K562 (cell line): ENCODE results near the gene AP3B1. TPM values are rescaled to one million over a fixed set of nuclear protein-coding genes. Genes with fewer than 3 reads are reported as not detected.
A peak's percentile ranks its signal among the peaks of the same experiment; 100 is the strongest.

ENCODE experiments used
- ATAC-seq: fragments of 200-7000 bp; cut with Tn5 transposase; 3 replicates; pipeline ENCODE4 v1.9.1; 2020; ENCODE audit warnings: moderate library complexity
- BruUV-seq: library from RNA; stranded (reverse); fragments of 400-500 nt; replicated peaks from 2 replicates; lab custom pipeline; 2021; lab: Mats Ljungman, UMichigan
- CTCF ChIA-PET: fragments of 300-600 bp; formaldehyde crosslinking; extraction: SDS; loops from one replicate; lab custom pipeline; 2021; ENCODE audit warnings: low intra/inter-chr PET ratio; lab: Yijun Ruan, JAX
- POLR2A ChIA-PET: fragments of 300-600, 350-650 bp; sonication (Branson Sonifier 250); formaldehyde crosslinking; extraction: SDS; loops from one replicate; lab custom pipeline; 2021; ENCODE audit warnings: antibody characterized with exemption, inconsistent platforms; lab: Yijun Ruan, JAX
- DNase-seq, 4 experiments: peaks; one replicate each; pipeline versions ENCODE4 v3.0.0 to v3.0.0-alpha.2; 2011 to 2018; ENCODE audit warnings: low spot score in 3 of 4, mixed read lengths in 3 of 4; ENCODE audit errors: extremely low read depth in 1 of 4
- FAIRE-seq: peaks from 2 replicates; lab custom pipeline; 2011; peaks lifted over from hg19 to GRCh38; lab: Jason Lieb, UNC
- H2AFZ ChIP-seq: 2 replicates; pipeline ENCODE4 v1.6.0; 2011; ENCODE audit warnings: low read depth, low read length, control low read depth, inconsistent platforms
- H3K27ac ChIP-seq: fragments of 200-600 bp; 3 replicates; pipeline ENCODE4 v1.8.0; 2011; ENCODE audit warnings: low read depth, mild to moderate bottlenecking, control low read depth, inconsistent platforms, low read length, moderate library complexity, mixed read lengths; ENCODE audit errors: extremely low read depth
- H3K27me3 ChIP-seq, 2 experiments: fragments of 300-600 bp in 1 of 2; 2 replicates in 1 of 2; 3 replicates in 1 of 2; pipeline versions ENCODE4 v1.6.0 to v1.8.0; 2011; ENCODE audit warnings: inconsistent platforms in 2 of 2, low read length in 2 of 2, mild to moderate bottlenecking in 1 of 2, mixed read lengths in 1 of 2, moderate library complexity in 1 of 2; ENCODE audit not compliant: control insufficient read depth in 2 of 2, insufficient read depth in 2 of 2
- H3K36me3 ChIP-seq: fragments of 300-600 bp; 3 replicates; pipeline ENCODE4 v1.8.0; 2011; ENCODE audit warnings: mild to moderate bottlenecking, low read length, inconsistent platforms; ENCODE audit not compliant: control insufficient read depth, insufficient read depth
- H3K4me1 ChIP-seq, 2 experiments: fragments of 200-600 bp in 1 of 2; replicated peaks in 1 of 2; 2 replicates in 1 of 2; 3 replicates in 1 of 2; pipeline versions ENCODE4 v1.5.1 to v1.8.0; 2011; ENCODE audit warnings: inconsistent platforms in 2 of 2, low read length in 2 of 2, mild to moderate bottlenecking in 1 of 2, mixed read lengths in 1 of 2, moderate library complexity in 1 of 2; ENCODE audit not compliant: control insufficient read depth in 2 of 2, insufficient read depth in 2 of 2
- H3K4me2 ChIP-seq: 2 replicates; pipeline ENCODE4 v1.6.1; 2011; ENCODE audit warnings: low read length, control low read depth, inconsistent platforms, mixed read lengths; ENCODE audit not compliant: insufficient read depth
- H3K4me3 ChIP-seq: fragments of 200-600 bp; sonication (generic), shearing (Covaris generic); 2 replicates; pipeline ENCODE4 v1.5.1; 2016; ENCODE audit warnings: control low read depth, inconsistent platforms
- H3K79me2 ChIP-seq: fragments of 200-600 bp; 3 replicates; pipeline ENCODE4 v1.8.0; 2011; ENCODE audit warnings: low read length, inconsistent platforms; ENCODE audit not compliant: control insufficient read depth, insufficient read depth
- H3K9ac ChIP-seq, 2 experiments: 2 replicates each; pipeline versions ENCODE4 v1.6.0 to v1.6.1; 2011; ENCODE audit warnings: low read depth in 2 of 2, low read length in 2 of 2, control low read depth in 1 of 2, inconsistent platforms in 1 of 2, mild to moderate bottlenecking in 1 of 2, mixed read lengths in 1 of 2; ENCODE audit not compliant: insufficient read depth in 1 of 2
- H3K9me1 ChIP-seq: one replicate; pipeline ENCODE4 v1.6.0; 2011; ENCODE audit warnings: inconsistent platforms, mild to moderate bottlenecking, low read length, moderate library complexity; ENCODE audit not compliant: control insufficient read depth, insufficient read depth
- H3K9me3 ChIP-seq: replicated peaks from 2 replicates; pipeline ENCODE4 v1.5.1; 2011; ENCODE audit warnings: low read depth, low read length, inconsistent platforms; ENCODE audit not compliant: control insufficient read depth, insufficient read depth
- H4K20me1 ChIP-seq: replicated peaks from 2 replicates; pipeline ENCODE4 v1.6.1; 2011; ENCODE audit warnings: low read length, inconsistent platforms, mixed read lengths; ENCODE audit not compliant: control insufficient read depth, insufficient read depth
- BACH1 ChIP-seq: fragments of 200-800 bp; sonication (Bioruptor generic); IDR thresholded peaks from 2 replicates; pipeline ENCODE4 v1.6.1; 2016; ENCODE audit warnings: missing genetic modification characterization, missing compliant biosample characterization
- DACH1 ChIP-seq: fragments of 450-650 bp; IDR thresholded peaks from 2 replicates; pipeline ENCODE4 v1.6.1; 2018; ENCODE audit not compliant: partially characterized antibody
- HDAC1 ChIP-seq, 2 experiments: fragments of 450-650 bp; IDR thresholded peaks; 2 replicates each; pipeline ENCODE4 v1.6.1; 2016 to 2017; ENCODE audit warnings: inconsistent platforms in 1 of 2, mild to moderate bottlenecking in 1 of 2, moderate library complexity in 1 of 2
- NR1H2 ChIP-seq: sonication (generic); formaldehyde crosslinking; IDR thresholded peaks from 2 replicates; pipeline ENCODE4 v1.4.0; 2020; ENCODE audit warnings: mild to moderate bottlenecking, missing genetic modification reagents
- TEAD1 ChIP-seq, 2 experiments: fragments of 450-650 bp in 1 of 2; sonication (generic) in 1 of 2; formaldehyde crosslinking; IDR thresholded peaks; 2 replicates each; pipeline versions ENCODE4 v1.4.0 to v1.8.0; 2020 to 2022; ENCODE audit warnings: mild to moderate bottlenecking in 2 of 2, missing genetic modification reagents in 1 of 2
- ZBTB1 ChIP-seq: sonication (generic); formaldehyde crosslinking; IDR thresholded peaks from 2 replicates; pipeline ENCODE4 v1.8.1; 2023; ENCODE audit warnings: missing genetic modification reagents, low read depth, mild to moderate bottlenecking, borderline replicate concordance
- ZNF175 ChIP-seq: fragments of 200-800 bp; sonication (Bioruptor generic); IDR thresholded peaks from 2 replicates; pipeline ENCODE4 v1.6.1; 2016; ENCODE audit warnings: low read depth, mild to moderate bottlenecking, missing genetic modification characterization, missing compliant biosample characterization
- WGBS: fragments of 100-300 bp; shearing (Covaris generic); methylation state at CpG from one replicate; pipeline ENCODE4 v1.1.6; 2016; ENCODE audit warnings: low coverage, mixed read lengths; ENCODE audit not compliant: insufficient coverage; ENCODE audit errors: missing lambda C conversion rate; 5-methylcytosine and 5-hydroxymethylcytosine counted together
- in situ Hi-C: fragments of 300-500 bp; cut with MboI; formaldehyde crosslinking; loops from 4 replicates; pipeline ENCODE4 v1.15.0; 2018; ENCODE audit warnings: inconsistent platforms, mixed read lengths
- intact Hi-C: fragments of 100-400 bp; cut with micrococcal nuclease; formaldehyde crosslinking; loops from 2 replicates; pipeline ENCODE4 v1.14.2; 2022
- polyA plus RNA-seq, 8 experiments: library from polyadenylated mRNA; depleted of rRNA in 4 of 8; stranded (reverse) in 5 of 8; unstranded in 3 of 8; fragments of >200 nt; fragmentation: Nextera tagmentation in 2 of 8; fragmentation: Illumina TruSeq in 1 of 8; extraction: Ambion mirVana in 2 of 8; extraction: Trizol in 1 of 8; gene quantifications; 2 replicates each; pipeline versions ENCODE4 v1.2.1 to v1.2.3, GENCODE V29; 2011 to 2014; ENCODE audit warnings: inconsistent platforms in 1 of 8, missing spikeins in 1 of 8
- total RNA-seq, 7 experiments: library from RNA; depleted of rRNA in 6 of 7; stranded (reverse); fragments of >200 nt in 6 of 7; fragmentation: Illumina TruSeq in 2 of 7; extraction: Trizol in 2 of 7; gene quantifications; 2 replicates each; pipeline versions ENCODE4 v1.2.1 to v1.2.3, GENCODE V29; 2011 to 2021; ENCODE audit warnings: low replicate concordance in 1 of 7
- TF ChIP-seq, protein P1 (sequence below), 2 experiments: fragments of 450-650 bp; IDR thresholded peaks; 2 replicates each; pipeline ENCODE4 v1.6.1; 2016; ENCODE audit warnings: mild to moderate bottlenecking in 2 of 2, borderline replicate concordance in 1 of 2, low read depth in 1 of 2, moderate library complexity in 1 of 2
- TF ChIP-seq, protein P2 (sequence below): fragments of 450-650 bp; IDR thresholded peaks from 2 replicates; pipeline ENCODE4 v1.6.1; 2016; ENCODE audit warnings: borderline replicate concordance

AP3B1 gene
- total and polyA plus RNA-seq, 9 of the 15 experiments (the other 6 are each of a cell fraction or from before 2014, with no cell fraction given) = 21.1 to 61.8 (median 42.2) TPM

DNA sequence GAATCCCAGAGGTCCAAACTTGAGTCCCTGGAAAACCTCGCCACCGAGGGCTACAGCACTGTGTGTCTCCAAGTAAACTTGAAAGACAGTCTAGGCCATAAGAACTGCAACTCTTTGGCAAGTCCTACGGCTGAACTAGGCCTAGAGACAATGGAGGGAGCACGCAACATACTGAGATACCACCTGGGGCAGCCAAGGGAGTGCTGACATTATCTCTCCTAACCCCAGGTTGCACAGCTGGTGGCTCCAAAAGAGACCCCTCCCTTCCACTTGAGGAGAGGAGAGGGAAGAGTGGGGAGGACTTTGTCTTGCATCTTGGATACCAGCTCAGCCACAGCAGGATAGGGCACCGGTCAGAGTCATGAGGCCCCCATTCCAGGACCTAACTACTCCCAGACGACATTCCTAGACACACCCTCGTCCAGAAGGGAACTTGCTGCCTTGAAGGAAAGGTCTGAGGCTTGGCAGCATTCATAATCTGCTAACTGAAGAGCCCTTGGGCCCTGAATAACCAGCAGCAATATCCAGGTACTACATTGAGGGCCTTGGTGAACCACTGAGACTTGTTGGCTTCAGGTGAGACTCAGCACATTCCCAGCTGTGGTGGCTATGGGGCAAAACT, 42.7 kb downstream of the AP3B1 start (continued):
- no peak for TF ChIP-seq HDAC1 (IDR thresholded peaks at IDR 0.05)
- TF ChIP-seq BACH1 (tag) = no peak
- TF ChIP-seq, all 486 proteins: peak for 0

DNA sequence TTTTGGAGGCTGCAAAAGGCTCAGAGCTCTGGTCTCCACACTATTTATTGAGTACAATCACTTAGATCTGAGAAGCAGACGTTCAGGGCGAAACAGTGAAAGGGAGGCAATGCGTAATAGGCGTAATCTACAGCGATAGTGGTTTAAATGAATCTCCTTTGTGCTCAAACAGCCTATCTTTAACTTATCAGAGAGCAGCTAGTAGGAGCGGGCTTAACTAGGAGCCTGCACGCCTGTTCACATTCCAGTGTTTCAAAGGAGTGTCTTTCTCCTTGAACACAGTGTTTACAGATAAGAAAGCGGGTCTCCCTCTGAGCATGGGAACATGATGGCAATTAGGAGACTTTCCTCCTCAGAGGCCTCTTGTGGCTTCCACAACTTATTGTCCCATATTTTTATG, 49.4 kb downstream of the AP3B1 start:
- H3K9me1 ChIP-seq = no peaks in the 10 kb centered on the region
- H2AFZ ChIP-seq = no peak overlapping the region
- peaks cover 7% of the 10 kb centered on the region; the same call in 1 of the 3 replicates for H3K36me3 ChIP-seq
- ATAC-seq = peak; percentile 80
- DNase-seq = peak in 3 of 4 experiments; percentile 10 to 78 (median 19)
- no peaks in the 10 kb centered on the region for H3K27me3 ChIP-seq
- no peak overlapping the region for H3K9ac ChIP-seq
- H3K9me3 ChIP-seq = no peaks in the 10 kb centered on the region
- ChIA-PET CTCF (no interaction called here), POLR2A (interaction anchor here (1.4 to 1.6 kb wide), 2 partner anchors 10 to 17 kb away, joined by 3 to 6 read pairs; no protein-coding TSS in a partner anchor)
- peak; percentile 88 for FAIRE-seq
- BruUV-seq = no TSS peak
- no peaks in the 10 kb centered on the region for H4K20me1 ChIP-seq
- peak overlapping the region; percentile 0; the same call in 1 of the 3 replicates for H3K27ac ChIP-seq
- WGBS = 1% methylated on average over 8 of the region's 8 CpGs
- H3K4me1 ChIP-seq = peaks cover 4 to 12% of the 10 kb centered on the region in 2 experiments; a peak in 4 of 5 replicates
- H3K4me3 ChIP-seq = no peak overlapping the region
- intact Hi-C loops = no loop called here
- in situ Hi-C loops = no loop called here
- peaks cover 14% of the 10 kb centered on the region; the same call in 2 of the 3 replicates for H3K79me2 ChIP-seq
- H3K4me2 ChIP-seq = peak overlapping the region; percentile 15; the same call in 1 of the 2 replicates
- TF ChIP-seq NR1H2 (CRISPR knock-in tag) (no peak), ZNF175 (CRISPR knock-in tag) (no peak), DACH1 (no peak), TEAD1 (CRISPR knock-in tag; IDR thresholded peaks at IDR 0.05) (0 out of 4 replicates have a peak, but pooled peaks of 1 of the 2 experiments have one; percentile 26), ZBTB1 (no peak)
- TF ChIP-seq, protein P1, sequence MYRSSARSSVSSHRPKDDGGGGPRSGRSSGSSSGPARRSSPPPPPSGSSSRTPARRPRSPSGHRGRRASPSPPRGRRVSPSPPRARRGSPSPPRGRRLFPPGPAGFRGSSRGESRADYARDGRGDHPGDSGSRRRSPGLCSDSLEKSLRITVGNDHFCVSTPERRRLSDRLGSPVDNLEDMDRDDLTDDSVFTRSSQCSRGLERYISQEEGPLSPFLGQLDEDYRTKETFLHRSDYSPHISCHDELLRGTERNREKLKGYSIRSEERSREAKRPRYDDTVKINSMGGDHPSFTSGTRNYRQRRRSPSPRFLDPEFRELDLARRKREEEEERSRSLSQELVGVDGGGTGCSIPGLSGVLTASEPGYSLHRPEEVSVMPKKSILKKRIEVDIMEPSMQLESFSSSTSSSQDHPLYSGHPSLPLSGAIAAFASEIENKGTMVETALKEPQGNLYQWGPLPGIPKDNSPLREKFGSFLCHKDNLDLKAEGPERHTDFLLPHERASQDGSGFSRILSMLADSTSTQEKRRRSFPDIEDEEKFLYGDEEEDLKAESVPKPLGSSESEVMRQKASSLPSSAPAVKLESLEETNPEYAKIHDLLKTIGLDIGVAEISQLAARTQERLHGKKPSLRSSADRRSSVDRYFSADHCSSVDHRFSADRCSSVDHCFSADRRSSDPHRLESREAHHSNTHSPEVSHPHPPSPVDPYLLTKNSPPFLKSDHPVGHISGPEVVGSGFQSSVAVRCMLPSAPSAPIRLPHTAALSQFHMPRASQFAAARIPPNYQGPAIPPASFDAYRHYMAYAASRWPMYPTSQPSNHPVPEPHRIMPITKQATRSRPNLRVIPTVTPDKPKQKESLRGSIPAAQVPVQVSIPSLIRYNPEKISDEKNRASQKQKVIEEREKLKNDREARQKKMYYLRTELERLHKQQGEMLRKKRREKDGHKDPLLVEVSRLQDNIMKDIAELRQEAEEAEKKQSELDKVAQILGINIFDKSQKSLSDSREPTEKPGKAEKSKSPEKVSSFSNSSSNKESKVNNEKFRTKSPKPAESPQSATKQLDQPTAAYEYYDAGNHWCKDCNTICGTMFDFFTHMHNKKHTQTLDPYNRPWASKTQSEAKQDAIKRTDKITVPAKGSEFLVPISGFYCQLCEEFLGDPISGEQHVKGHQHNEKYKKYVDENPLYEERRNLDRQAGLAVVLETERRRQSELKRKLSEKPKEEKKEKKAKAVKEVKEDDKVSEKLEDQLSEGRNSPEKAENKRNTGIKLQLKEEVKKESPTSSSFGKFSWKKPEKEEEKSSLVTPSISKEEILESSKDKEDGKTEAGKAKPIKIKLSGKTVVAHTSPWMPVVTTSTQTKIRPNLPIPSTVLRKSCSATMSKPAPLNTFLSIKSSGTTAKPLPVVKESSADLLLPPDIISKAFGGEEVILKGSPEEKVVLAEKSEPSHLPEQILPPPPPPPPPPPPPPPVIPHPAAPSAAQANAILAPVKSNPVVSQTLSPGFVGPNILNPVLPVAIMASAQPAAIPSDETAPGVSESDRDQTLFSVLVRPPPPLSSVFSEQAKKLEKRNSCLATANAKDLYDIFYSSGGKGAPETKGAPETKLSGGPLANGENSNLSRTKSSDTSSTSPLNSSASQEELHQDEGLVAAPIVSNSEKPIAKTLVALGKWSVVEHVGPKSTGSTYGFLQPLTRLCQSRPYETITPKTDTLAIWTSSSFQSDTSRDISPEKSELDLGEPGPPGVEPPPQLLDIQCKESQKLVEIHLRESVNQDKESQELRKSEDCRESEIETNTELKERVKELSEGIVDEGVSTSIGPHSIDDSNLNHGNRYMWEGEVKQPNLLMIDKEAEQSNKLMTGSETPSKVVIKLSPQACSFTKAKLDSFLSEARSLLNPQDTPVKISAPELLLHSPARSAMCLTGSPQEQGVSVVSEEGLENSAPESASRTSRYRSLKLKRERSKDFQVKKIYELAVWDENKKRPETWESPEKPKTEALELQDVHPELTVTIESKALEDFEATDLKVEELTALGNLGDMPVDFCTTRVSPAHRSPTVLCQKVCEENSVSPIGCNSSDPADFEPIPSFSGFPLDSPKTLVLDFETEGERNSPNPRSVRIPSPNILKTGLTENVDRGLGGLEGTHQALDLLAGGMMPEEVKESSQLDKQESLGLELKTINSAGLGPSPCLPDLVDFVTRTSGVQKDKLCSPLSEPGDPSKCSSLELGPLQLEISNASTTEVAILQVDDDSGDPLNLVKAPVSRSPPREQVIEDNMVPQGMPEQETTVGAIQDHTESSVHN (IDR thresholded peaks at IDR 0.05; ENCODE audit: borderline replicate concordance in 1 of 2, low read depth in 1 of 2) = no peak
- TF ChIP-seq, protein P2, sequence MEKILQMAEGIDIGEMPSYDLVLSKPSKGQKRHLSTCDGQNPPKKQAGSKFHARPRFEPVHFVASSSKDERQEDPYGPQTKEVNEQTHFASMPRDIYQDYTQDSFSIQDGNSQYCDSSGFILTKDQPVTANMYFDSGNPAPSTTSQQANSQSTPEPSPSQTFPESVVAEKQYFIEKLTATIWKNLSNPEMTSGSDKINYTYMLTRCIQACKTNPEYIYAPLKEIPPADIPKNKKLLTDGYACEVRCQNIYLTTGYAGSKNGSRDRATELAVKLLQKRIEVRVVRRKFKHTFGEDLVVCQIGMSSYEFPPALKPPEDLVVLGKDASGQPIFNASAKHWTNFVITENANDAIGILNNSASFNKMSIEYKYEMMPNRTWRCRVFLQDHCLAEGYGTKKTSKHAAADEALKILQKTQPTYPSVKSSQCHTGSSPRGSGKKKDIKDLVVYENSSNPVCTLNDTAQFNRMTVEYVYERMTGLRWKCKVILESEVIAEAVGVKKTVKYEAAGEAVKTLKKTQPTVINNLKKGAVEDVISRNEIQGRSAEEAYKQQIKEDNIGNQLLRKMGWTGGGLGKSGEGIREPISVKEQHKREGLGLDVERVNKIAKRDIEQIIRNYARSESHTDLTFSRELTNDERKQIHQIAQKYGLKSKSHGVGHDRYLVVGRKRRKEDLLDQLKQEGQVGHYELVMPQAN = no peak
